HCT116 (cell line): ENCODE measurements around the gene GEMIN7. TPM values are rescaled to one million over a fixed set of nuclear protein-coding genes. Genes with fewer than 3 reads are reported as not detected.

Experiments
- ATAC-seq: fragments of 200-7000 bp; cut with Tn5 transposase; 2 replicates; pipeline ENCODE4 v1.9.1; 2020; ENCODE audit warnings: mild to moderate bottlenecking, moderate library complexity
- BruUV-seq: library from RNA; stranded (reverse); fragments of 400-500 nt; replicated peaks from 2 replicates; lab custom pipeline; 2021; lab: Mats Ljungman, UMichigan
- CTCF ChIA-PET: fragments of 300-600 bp; sonication (Branson Sonifier 250); formaldehyde crosslinking; loops from one replicate; lab custom pipeline; 2021; ENCODE audit warnings: antibody characterized with exemption; lab: Charles Lee
- POLR2A ChIA-PET: fragments of 300-600, 350-600 bp; sonication (Branson Sonifier 250); formaldehyde crosslinking; loops from one replicate; lab custom pipeline; 2021; ENCODE audit warnings: antibody characterized with exemption; lab: Charles Lee
- RAD21 ChIA-PET, 2 experiments: fragments of 300-600 bp; sonication (Branson Sonifier 250); formaldehyde crosslinking; loops; one replicate each; lab custom pipeline; 2023; ENCODE audit warnings: low total read pairs in 2 of 2; ENCODE audit not compliant: uncharacterized antibody in 2 of 2, unreplicated experiment in 2 of 2, low non-redundant PET in 1 of 2; lab: Charles Lee
- DNase-seq: peaks from one replicate; pipeline ENCODE4 v3.0.0-alpha.2; 2010; ENCODE audit warnings: low read depth, low spot score
- H2AFZ ChIP-seq: fragments of 200-600 bp; shearing (Covaris generic), sonication (generic); 2 replicates; pipeline ENCODE4 v1.6.1; 2017; ENCODE audit warnings: low read depth, mixed run types, mixed read lengths, antibody characterized with exemption, low read length; ENCODE audit not compliant: poor library complexity, severe bottlenecking
- H3K27ac ChIP-seq: 2 replicates; pipeline ENCODE4 v1.5.1; 2012; ENCODE audit warnings: low read depth, low read length
- H3K27me3 ChIP-seq: fragments of 200-600 bp; sonication (generic); 2 replicates; pipeline ENCODE4 v1.6.1; 2016; ENCODE audit warnings: mixed run types, low read length, mixed read lengths; ENCODE audit not compliant: insufficient read depth
- H3K36me3 ChIP-seq, 2 experiments: fragments of 200-500 bp in 1 of 2; fragments of 200-600 bp in 1 of 2; sonication (Bioruptor generic) in 1 of 2; sonication (generic) in 1 of 2; 2 replicates each; pipeline versions ENCODE4 v1.5.1 to v1.6.1; 2014 to 2016; ENCODE audit warnings: low read length in 2 of 2, inconsistent platforms in 1 of 2, mixed read lengths in 1 of 2, mixed run types in 1 of 2; ENCODE audit not compliant: insufficient read depth in 2 of 2, control insufficient read depth in 1 of 2
- H3K4me1 ChIP-seq, 2 experiments: fragments of 200-600 bp in 1 of 2; sonication (generic) in 1 of 2; 2 replicates each; pipeline versions ENCODE4 v1.5.1 to v1.6.1; 2012 to 2017; ENCODE audit warnings: low read length in 2 of 2, inconsistent platforms in 1 of 2, mild to moderate bottlenecking in 1 of 2, mixed read lengths in 1 of 2, mixed run types in 1 of 2, moderate library complexity in 1 of 2; ENCODE audit not compliant: insufficient read depth in 2 of 2, control insufficient read depth in 1 of 2
- H3K4me2 ChIP-seq: fragments of 200-600 bp; sonication (generic); 2 replicates; pipeline ENCODE4 v1.6.1; 2017; ENCODE audit warnings: mixed run types, low read length, mixed read lengths
- H3K4me3 ChIP-seq, 2 experiments: fragments of 200-600 bp in 1 of 2; sonication (generic) in 1 of 2; replicated peaks in 1 of 2; 2 replicates each; pipeline ENCODE4 v1.5.1; 2011 to 2016; ENCODE audit warnings: low read length in 2 of 2, control low read depth in 1 of 2, low read depth in 1 of 2, mild to moderate bottlenecking in 1 of 2, mixed read lengths in 1 of 2, mixed run types in 1 of 2
- H3K79me2 ChIP-seq: fragments of 200-600 bp; sonication (generic); 2 replicates; pipeline ENCODE4 v1.6.1; 2017; ENCODE audit warnings: mild to moderate bottlenecking, mixed run types, low read length, moderate library complexity, mixed read lengths; ENCODE audit not compliant: insufficient read depth
- H3K9ac ChIP-seq: fragments of 200-600 bp; sonication (generic); 2 replicates; pipeline ENCODE4 v1.6.1; 2016; ENCODE audit warnings: low read length, mixed read lengths
- H3K9me2 ChIP-seq: fragments of 200-600 bp; sonication (generic), shearing (Covaris generic); 2 replicates; pipeline ENCODE4 v1.6.1; 2017; ENCODE audit warnings: mixed run types, mild to moderate bottlenecking, moderate library complexity; ENCODE audit not compliant: insufficient read depth
- H3K9me3 ChIP-seq, 2 experiments: fragments of 200-500 bp in 1 of 2; fragments of 200-600 bp in 1 of 2; sonication (Bioruptor generic) in 1 of 2; sonication (generic) in 1 of 2; 2 replicates each; pipeline ENCODE4 v1.6.1; 2014 to 2017; ENCODE audit warnings: low read length in 2 of 2, mixed read lengths in 2 of 2, inconsistent platforms in 1 of 2, low read depth in 1 of 2, mild to moderate bottlenecking in 1 of 2, mixed run types in 1 of 2, moderate library complexity in 1 of 2; ENCODE audit not compliant: control insufficient read depth in 1 of 2, insufficient read depth in 1 of 2
- H4K20me1 ChIP-seq: fragments of 200-600 bp; sonication (generic), shearing (Covaris generic); 2 replicates; pipeline ENCODE4 v1.6.1; 2017; ENCODE audit warnings: mixed run types, mild to moderate bottlenecking, moderate library complexity; ENCODE audit not compliant: insufficient read depth
- CTCF ChIP-seq, 3 experiments: fragments of 200-600 bp in 1 of 3; sonication (generic) in 1 of 3; IDR thresholded peaks in 2 of 3; conservative IDR thresholded peaks in 1 of 3; 2 replicates each; pipeline ENCODE4 v1.5.1; 2012 to 2017; ENCODE audit warnings: low read depth in 2 of 3, low read length in 2 of 3, antibody characterized with exemption in 1 of 3, borderline replicate concordance in 1 of 3, control low read depth in 1 of 3, mild to moderate bottlenecking in 1 of 3, mixed read lengths in 1 of 3, mixed run types in 1 of 3, moderate library complexity in 1 of 3; ENCODE audit not compliant: insufficient read depth in 1 of 3
- EGR1 ChIP-seq: IDR thresholded peaks from 2 replicates; pipeline ENCODE4 v1.6.1; 2012; ENCODE audit warnings: low read depth
- EZH2 ChIP-seq: fragments of 200-600 bp; sonication (generic); IDR thresholded peaks from 2 replicates; pipeline ENCODE4 v1.6.1; 2017; ENCODE audit warnings: antibody characterized with exemption, mixed run types
- EZH2phosphoT487 ChIP-seq: fragments of 200-600 bp; IDR thresholded peaks from 2 replicates; pipeline ENCODE4 v1.6.1; 2018; ENCODE audit warnings: antibody characterized with exemption, borderline replicate concordance
- FOSL1 ChIP-seq: IDR thresholded peaks from 2 replicates; pipeline ENCODE4 v1.6.1; 2012; ENCODE audit warnings: low read depth
- JUND ChIP-seq: IDR thresholded peaks from 2 replicates; pipeline ENCODE4 v1.6.1; 2012
- MAX ChIP-seq: IDR thresholded peaks from 2 replicates; pipeline ENCODE4 v1.6.1; 2012
- POLR2A ChIP-seq: IDR thresholded peaks from 2 replicates; pipeline ENCODE4 v1.7.0; 2011; ENCODE audit warnings: borderline replicate concordance; ENCODE audit not compliant: insufficient read depth, insufficient read length; ENCODE audit errors: extremely low read depth
- POLR2AphosphoS5 ChIP-seq: IDR thresholded peaks from 2 replicates; pipeline ENCODE4 v1.6.1; 2011; ENCODE audit warnings: mild to moderate bottlenecking, low read depth, low read length, moderate library complexity
- REST ChIP-seq: IDR thresholded peaks from 2 replicates; pipeline ENCODE4 v1.6.1; 2012; ENCODE audit warnings: low read depth
- SIN3A ChIP-seq: IDR thresholded peaks from 2 replicates; pipeline ENCODE4 v1.6.1; 2012; ENCODE audit warnings: low read depth
- SP1 ChIP-seq: IDR thresholded peaks from 2 replicates; pipeline ENCODE4 v1.6.1; 2012; ENCODE audit warnings: low read depth
- TCF7L2 ChIP-seq: IDR thresholded peaks from 2 replicates; pipeline ENCODE4 v1.7.0; 2011; ENCODE audit warnings: borderline replicate concordance, inconsistent platforms; ENCODE audit not compliant: insufficient read depth, insufficient read length; ENCODE audit errors: extremely low read depth
- YY1 ChIP-seq: IDR thresholded peaks from 2 replicates; pipeline ENCODE4 v1.6.1; 2011; ENCODE audit warnings: low read length, low read depth, moderate library complexity, mild to moderate bottlenecking; ENCODE audit not compliant: insufficient replicate concordance; ENCODE audit errors: extremely low read depth
- ZBTB33 ChIP-seq: IDR thresholded peaks from 2 replicates; pipeline ENCODE4 v1.6.1; 2011; ENCODE audit warnings: mild to moderate bottlenecking, low read length, moderate library complexity; ENCODE audit not compliant: insufficient replicate concordance; ENCODE audit errors: extremely low read depth
- ZFX ChIP-seq: fragments of 450-650 bp; IDR thresholded peaks from 2 replicates; pipeline ENCODE4 v1.6.1; 2017
- intact Hi-C: fragments of 100-400 bp; cut with micrococcal nuclease; formaldehyde crosslinking; loops from 2 replicates; pipeline ENCODE4 v1.10.0; 2022
- total RNA-seq: library from RNA; stranded (reverse); gene quantifications from one replicate; pipeline ENCODE4 v1.2.1, GENCODE V29; 2021; ENCODE audit not compliant: unreplicated experiment

GEMIN7 gene
- total RNA-seq, 1 experiment from 2014 or later: 35.4 TPM

- peak within 1 kb of the TSS; percentile 94 to 96 for H3K4me3 ChIP-seq
- DNase-seq: peak; percentile 98
- peak within 1 kb of the TSS; percentile 93 for H2AFZ ChIP-seq
- POLR2A ChIA-PET: interaction anchor here (2.0 to 2.1 kb wide), 2 partner anchors 10 to 14 kb away, joined by 4 to 10 read pairs; partner anchors contain the start of gene GEMIN7
- RAD21 ChIA-PET: interaction anchor here in 1 of 2 experiments (0.8 kb wide), 1 partner anchor 85 kb away, joined by 3 read pairs; the partner anchor contains the start of genes BLOC1S3 and TRAPPC6A
- H3K9me2 ChIP-seq: no peaks in the 10 kb centered on the region
- H3K9me3 ChIP-seq: no peaks in the 10 kb centered on the region
- peak; percentile 71 for ATAC-seq
- CTCF ChIA-PET: interaction anchor here (0.9 to 2.5 kb wide), 3 partner anchors 32 to 38 kb away, joined by 3 to 10 read pairs (median 9); no protein-coding TSS in a partner anchor
- H3K36me3 ChIP-seq: peaks cover 0 to 8% of the 10 kb centered on the region in 2 experiments; a peak in 2 of 4 replicates
- peaks cover 70% of the 10 kb centered on the region for H3K79me2 ChIP-seq
- H3K4me1 ChIP-seq: peaks cover 13 to 57% of the 10 kb centered on the region in 2 experiments; a peak in 3 of 4 replicates
- H3K27ac ChIP-seq: peak within 1 kb of the TSS; percentile 84
- no peaks in the 10 kb centered on the region for H3K27me3 ChIP-seq
- intact Hi-C loops: loop anchor here (10.0 kb wide), 2 partner anchors 82 to 682 kb away; partner anchors contain the start of genes BLOC1S3 and TRAPPC6A
- no peaks in the 10 kb centered on the region; the same call in 1 of the 2 replicates for H4K20me1 ChIP-seq
- no TSS peak for BruUV-seq
- peak within 1 kb of the TSS; percentile 96 for H3K4me2 ChIP-seq
- H3K9ac ChIP-seq: peak within 1 kb of the TSS; percentile 97
- TF ChIP-seq JUND: no peak
- TF ChIP-seq EZH2: no peak
- peak; percentile 26 for TF ChIP-seq POLR2A
- peak; percentile 10 for TF ChIP-seq TCF7L2
- TF ChIP-seq POLR2AphosphoS5: peak; percentile 56; the same call in 1 of the 2 replicates
- TF ChIP-seq YY1: peak; percentile 58
- peak; percentile 77 for TF ChIP-seq EGR1
- no peak for TF ChIP-seq FOSL1
- peak; percentile 9; the same call in 1 of the 2 replicates for TF ChIP-seq SIN3A
- TF ChIP-seq SP1: peak; percentile 97
- no peak for TF ChIP-seq REST
- TF ChIP-seq ZBTB33: no peak
- TF ChIP-seq CTCF (IDR thresholded peaks at IDR 0.05 in 2 of 3, conservative IDR thresholded peaks at IDR 0.05 in 1 of 3; ENCODE audit: borderline replicate concordance in 1 of 3, insufficient read depth in 1 of 3, low read depth in 2 of 3, low read length in 2 of 3): peak in 2 of 3 experiments; percentile 10 to 32; a peak in 1 of 6 replicates
- peak; percentile 86 for TF ChIP-seq MAX
- peak; percentile 68; the same call in 1 of the 2 replicates for TF ChIP-seq ZFX
- no peak for TF ChIP-seq EZH2phosphoT487
Observed at GRCh38 chr19:45092747-45093678, 14.0 kb downstream of the GEMIN7 start, which contains the start of gene PPP1R37. PPP1R37 (plus strand) TSS chr19:45093179; CDS start chr19:45093326, 147 bp downstream.
